ENCODE results near the gene LRRC72. TPM values are rescaled to one million over a fixed set of nuclear protein-coding genes. Genes with fewer than 3 reads are reported as not detected.

Gene LRRC72
- total and polyA plus RNA-seq, 10 of the 15 experiments (the other 5 are each of a cell fraction or from before 2014, with no cell fraction given) = not detected

- in situ Hi-C loops (cut with MboI) (loop anchor here (25.0 kb wide), 1 partner anchor 1238 kb away; no protein-coding TSS in a partner anchor), intact Hi-C loops (cut with micrococcal nuclease; ENCODE audit: unreplicated experiment) (no loop called here)
- H3K4me2 ChIP-seq (ENCODE audit: control insufficient read depth, insufficient read depth) = no peak overlapping the region
- no peak for TF ChIP-seq IRF4 (IDR thresholded peaks at IDR 0.05; ENCODE audit: low read depth, low read length)
- FAIRE-seq (no peak), DNase-seq (ENCODE audit: low read depth, low spot score) (no peak), ATAC-seq (no peak)
- H3K79me2 ChIP-seq (ENCODE audit: control insufficient read depth, insufficient read depth, low read length) = no peaks in the 10 kb centered on the region
- H3K9ac ChIP-seq (ENCODE audit: control insufficient read depth, insufficient read depth, low read length) = no peak overlapping the region
- ChIA-PET POLR2A (no interaction called here), CTCF (interaction anchor here (4.8 kb wide), 1 partner anchor 14 kb away, joined by 46 read pairs; no protein-coding TSS in a partner anchor), SMC1A (ENCODE audit: uncharacterized antibody, unreplicated experiment) (interaction anchor here (1.0 to 1.3 kb wide), 3 partner anchors 9 to 18 kb away, joined by 3 to 5 read pairs (median 3); no protein-coding TSS in a partner anchor), RAD21 (ENCODE audit: unreplicated experiment) (no interaction called here)
- H3K27me3 ChIP-seq (replicated peaks in 1 of 2; ENCODE audit: control insufficient read depth in 2 of 2, insufficient read depth in 2 of 2, low read length in 1 of 2) = no peaks in the 10 kb centered on the region
- H3K9me3 ChIP-seq (replicated peaks; ENCODE audit: control insufficient read depth, insufficient read depth, low read length) = no peaks in the 10 kb centered on the region
- H4K20me1 ChIP-seq (ENCODE audit: control insufficient read depth, insufficient read depth) = no peaks in the 10 kb centered on the region
- H3K36me3 ChIP-seq (ENCODE audit: control insufficient read depth in 2 of 2, insufficient read depth in 2 of 2, low read length in 1 of 2) = no peaks in the 10 kb centered on the region
- no peak overlapping the region for H2AFZ ChIP-seq (ENCODE audit: control insufficient read depth, low read depth, low read length)
- H3K4me1 ChIP-seq (ENCODE audit: control insufficient read depth, insufficient read depth, low read length) = no peaks in the 10 kb centered on the region
- 7% methylated on average over 1 of the region's 1 CpG for WGBS (ENCODE audit: insufficient coverage, insufficient replicate concordance, low lambda C conversion rate, missing lambda C conversion rate)
- no peak overlapping the region for H3K27ac ChIP-seq (ENCODE audit: control insufficient read depth, insufficient read depth)
- H3K4me3 ChIP-seq = no peak overlapping the region
- BruUV-seq (replicated peaks) = no TSS peak
Measured at GRCh38 chr7:16550671-16551070, 24.0 kb downstream of the LRRC72 start.

- CTCF ChIA-PET = interaction anchor here (0.6 to 2.9 kb wide), 2 partner anchors 10 to 341 kb away, joined by 3 to 12 read pairs; no protein-coding TSS in a partner anchor
- H3K27ac ChIP-seq (ENCODE audit: control insufficient read depth, insufficient read depth) = no peak overlapping the region
- no peak for ATAC-seq
- in situ Hi-C loops (cut with MboI) (loop anchor here (25.0 kb wide), 1 partner anchor 1242 kb away; no protein-coding TSS in a partner anchor), intact Hi-C loops (cut with micrococcal nuclease; ENCODE audit: unreplicated experiment) (no loop called here)
- no peaks in the 10 kb centered on the region for H4K20me1 ChIP-seq (ENCODE audit: control insufficient read depth, insufficient read depth)
- RAD21 ChIA-PET (ENCODE audit: unreplicated experiment) = no interaction called here
- H3K36me3 ChIP-seq (ENCODE audit: control insufficient read depth in 2 of 2, insufficient read depth in 2 of 2, low read length in 1 of 2) = no peaks in the 10 kb centered on the region
- H3K4me3 ChIP-seq = no peak overlapping the region
- no peak overlapping the region for H3K4me2 ChIP-seq (ENCODE audit: control insufficient read depth, insufficient read depth)
- no peak overlapping the region for H3K9ac ChIP-seq (ENCODE audit: control insufficient read depth, insufficient read depth, low read length)
- no peak for FAIRE-seq
- no peaks in the 10 kb centered on the region for H3K9me3 ChIP-seq (replicated peaks; ENCODE audit: control insufficient read depth, insufficient read depth, low read length)
- H3K79me2 ChIP-seq (ENCODE audit: control insufficient read depth, insufficient read depth, low read length) = no peaks in the 10 kb centered on the region
- no peak for DNase-seq (ENCODE audit: low read depth, low spot score)
- SMC1A ChIA-PET (ENCODE audit: uncharacterized antibody, unreplicated experiment) = interaction anchor here (2.3 kb wide), 1 partner anchor 10 kb away, joined by 7 read pairs; no protein-coding TSS in a partner anchor
- 31% methylated on average over 10 of the region's 10 CpGs for WGBS (ENCODE audit: insufficient coverage, insufficient replicate concordance, low lambda C conversion rate, missing lambda C conversion rate)
- H3K4me1 ChIP-seq (ENCODE audit: control insufficient read depth, insufficient read depth, low read length) = no peaks in the 10 kb centered on the region
- no peaks in the 10 kb centered on the region for H3K27me3 ChIP-seq (replicated peaks in 1 of 2; ENCODE audit: control insufficient read depth in 2 of 2, insufficient read depth in 2 of 2, low read length in 1 of 2)
- no TSS peak for BruUV-seq (replicated peaks)
- POLR2A ChIA-PET = no interaction called here
- H2AFZ ChIP-seq (ENCODE audit: control insufficient read depth, low read depth, low read length) = no peak overlapping the region
- no peak for TF ChIP-seq IKZF1 (conservative IDR thresholded peaks at IDR 0.05)
- no peak for TF ChIP-seq ATF7 (IDR thresholded peaks at IDR 0.05; ENCODE audit: low read depth)
- no peak for TF ChIP-seq ZZZ3 (IDR thresholded peaks at IDR 0.05; ENCODE audit: control insufficient read depth, insufficient read length, low read depth)
- TF ChIP-seq SUZ12 (IDR thresholded peaks at IDR 0.05; ENCODE audit: unreplicated experiment) = no peak
- no peak for TF ChIP-seq ZBTB40 (IDR thresholded peaks at IDR 0.05; ENCODE audit: borderline replicate concordance)
- no peak for TF ChIP-seq ATF2 (IDR thresholded peaks at IDR 0.05; ENCODE audit: low read length)
- no peak for TF ChIP-seq SP1 (IDR thresholded peaks at IDR 0.05; ENCODE audit: low read depth, low read length)
- TF ChIP-seq EZH2 (IDR thresholded peaks at IDR 0.05; ENCODE audit: borderline replicate concordance, control insufficient read depth, low read depth, low read length) = no peak
- TF ChIP-seq USF2 (IDR thresholded peaks at IDR 0.05; ENCODE audit: borderline replicate concordance, low read depth, low read length) = no peak
Measured at GRCh38 chr7:16554518-16555236, 28.1 kb downstream of the LRRC72 start.
